Right renal cortex interstitium (tissue), 3 donors: ENCODE data around the gene CADM1. TPM values are rescaled to one million over a fixed set of nuclear protein-coding genes. Genes with fewer than 3 reads are reported as not detected.

Experiments
- DNase-seq, 3 donors: peaks; one replicate each; pipeline ENCODE4 v3.0.0-alpha.2; 2013; ENCODE audit warnings: low read depth in 3 of 3, low spot score in 2 of 3
- polyA plus RNA-seq, 3 donors: library from polyadenylated mRNA; unstranded; fragments of 120-200 nt; gene quantifications; one replicate each; pipeline ENCODE4 v1.2.1, GENCODE V29; 2013; ENCODE audit not compliant: insufficient read length in 3 of 3

Gene CADM1
- polyA plus RNA-seq, 3 donors = 128 to 154 (median 144) TPM

GRCh38 chr11:115518983-115519628 lies 14.9 kb upstream of the CADM1 start:
- no peak for DNase-seq

- DNase-seq = no peak
Observed at GRCh38 chr11:115515647-115516395, 11.6 kb upstream of the CADM1 start.

DNA sequence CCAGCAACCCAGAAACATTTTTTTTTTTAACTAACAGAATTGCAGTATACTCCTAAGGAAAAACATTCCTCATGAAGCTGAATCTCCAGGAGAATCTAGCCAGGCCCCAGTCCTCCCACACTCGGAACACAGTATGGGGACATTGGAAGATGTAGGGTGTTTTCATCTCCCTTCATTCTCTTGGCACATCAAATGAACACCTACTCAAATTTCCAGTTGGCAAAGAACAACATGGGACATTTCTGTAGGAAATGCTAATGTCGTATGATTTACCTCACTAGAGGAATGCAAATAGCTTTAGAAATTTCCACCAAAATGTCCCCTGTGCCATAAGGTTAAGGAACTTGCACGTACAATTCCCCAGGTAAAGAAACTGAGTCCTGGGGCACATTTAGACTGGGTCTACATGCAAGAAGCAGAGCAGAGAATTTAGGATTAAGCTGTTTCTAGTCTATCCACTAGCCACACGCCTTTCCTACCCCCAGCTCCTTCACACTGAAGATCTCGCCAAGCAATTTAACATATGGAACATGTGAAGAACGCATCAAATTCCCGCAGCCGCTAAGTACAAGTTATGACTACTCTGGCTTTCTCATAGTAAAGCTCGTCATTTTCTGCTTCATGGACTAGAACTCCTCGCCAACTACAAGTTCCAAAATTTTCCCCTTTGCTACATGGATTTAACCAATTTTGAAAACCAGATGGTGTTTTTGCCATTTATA lies 2.9 kb upstream of the CADM1 start:
- no peak for DNase-seq

GRCh38 chr11:115505175-115505574 lies 960 bp upstream of the CADM1 start:
- DNase-seq = no peak

DNA sequence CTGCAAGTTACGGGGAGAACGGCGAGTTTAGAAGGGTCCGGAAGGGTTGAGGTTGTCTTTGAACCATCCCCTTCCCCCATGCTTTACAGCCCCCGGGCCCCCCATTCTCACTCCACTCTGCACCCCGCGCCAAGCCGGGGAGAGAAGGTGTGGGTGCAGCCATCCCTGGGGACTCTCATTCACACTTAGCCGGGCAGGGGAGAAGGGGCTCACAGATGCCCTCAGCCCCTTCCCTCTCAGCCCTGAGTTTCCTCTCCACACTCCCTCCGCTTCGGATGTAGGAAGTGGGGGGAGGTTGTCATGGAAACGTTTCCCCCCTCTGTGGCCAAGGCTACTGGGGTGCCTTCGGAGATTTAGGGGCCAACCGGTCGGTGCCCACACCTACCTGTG lies 334 bp downstream of the CADM1 start:
- no peak for DNase-seq

- peak in 1 of 3 donors; percentile 56 for DNase-seq
Observed at GRCh38 chr11:115503083-115503885, 931 bp downstream of the CADM1 start.

GRCh38 chr11:115502636-115503082 lies 1.6 kb downstream of the CADM1 start:
- DNase-seq = no peak

GRCh38 chr11:115501893-115502589 lies 2.2 kb downstream of the CADM1 start:
- DNase-seq = peak in 1 of 3 donors; percentile 43

- DNase-seq = no peak
Observed at GRCh38 chr11:115501502-115501892, 2.7 kb downstream of the CADM1 start.

GRCh38 chr11:115500547-115501501 lies 3.4 kb downstream of the CADM1 start:
- DNase-seq = no peak

GRCh38 chr11:115499891-115500290 lies 4.3 kb downstream of the CADM1 start:
- no peak for DNase-seq

- DNase-seq = no peak
Observed at GRCh38 chr11:115499241-115499799, 4.9 kb downstream of the CADM1 start.

DNA sequence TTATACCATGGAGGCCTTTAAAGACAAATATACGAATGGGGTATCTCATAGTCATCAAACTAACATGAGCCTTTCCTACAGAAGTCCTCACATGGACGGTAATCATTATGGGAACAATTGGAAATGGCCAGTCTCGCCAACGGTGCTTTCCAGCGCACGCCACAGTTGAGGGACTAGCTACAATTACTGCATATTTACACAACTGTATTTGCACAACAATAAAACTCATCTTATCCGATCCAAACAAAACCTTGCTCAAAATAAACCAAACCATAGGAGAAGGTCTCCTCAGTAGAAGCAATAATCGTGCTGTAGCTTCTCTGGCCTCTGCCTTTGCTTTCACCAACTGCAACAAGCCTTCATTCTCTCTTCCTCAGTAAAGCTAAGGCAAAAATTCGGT lies 5.9 kb downstream of the CADM1 start:
- DNase-seq = no peak

DNA sequence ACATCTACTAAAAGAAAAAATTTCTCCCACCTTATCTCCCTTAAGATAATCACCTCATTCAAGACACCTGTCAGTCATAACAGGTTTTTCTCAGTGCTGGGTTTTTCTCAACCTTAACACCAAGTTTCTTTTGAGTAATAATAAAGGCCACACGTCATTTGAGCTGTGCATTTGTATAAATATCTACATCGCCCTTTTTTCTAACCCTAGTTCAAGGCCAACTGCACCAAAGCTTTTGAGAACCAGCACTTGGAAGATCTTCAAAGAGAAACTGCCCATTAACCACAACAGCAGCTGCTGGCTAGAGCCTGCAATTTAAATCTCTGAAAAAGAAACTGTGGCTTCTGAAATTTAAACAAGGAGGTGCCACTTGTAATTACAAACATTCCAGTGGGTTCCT lies 6.9 kb downstream of the CADM1 start:
- no peak for DNase-seq

GRCh38 chr11:115496892-115497291 lies 7.3 kb downstream of the CADM1 start:
- DNase-seq = no peak

- DNase-seq = no peak
Observed at GRCh38 chr11:115493905-115494304, 10.3 kb downstream of the CADM1 start.

GRCh38 chr11:115493488-115493887 lies 10.7 kb downstream of the CADM1 start:
- DNase-seq = no peak

DNA sequence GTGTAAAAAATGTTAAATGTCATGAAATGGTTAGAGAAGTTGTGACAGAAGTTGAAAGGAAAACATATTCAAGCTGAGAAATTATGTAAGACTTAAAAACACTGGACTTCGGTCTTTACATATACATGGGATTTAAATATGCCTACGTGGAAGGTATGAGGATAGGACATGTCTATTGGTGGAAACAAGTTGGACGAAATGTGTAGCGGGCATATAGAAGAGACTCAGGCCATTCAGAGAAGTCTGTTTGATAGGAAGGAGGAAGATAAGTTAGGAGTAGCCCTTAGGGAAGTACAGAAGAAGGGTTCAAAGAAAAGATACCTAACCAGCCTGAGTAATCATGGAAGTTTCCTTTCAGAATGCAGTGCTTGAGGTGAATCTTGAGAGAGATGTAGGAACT lies 14.7 kb downstream of the CADM1 start:
- DNase-seq = no peak

DNA sequence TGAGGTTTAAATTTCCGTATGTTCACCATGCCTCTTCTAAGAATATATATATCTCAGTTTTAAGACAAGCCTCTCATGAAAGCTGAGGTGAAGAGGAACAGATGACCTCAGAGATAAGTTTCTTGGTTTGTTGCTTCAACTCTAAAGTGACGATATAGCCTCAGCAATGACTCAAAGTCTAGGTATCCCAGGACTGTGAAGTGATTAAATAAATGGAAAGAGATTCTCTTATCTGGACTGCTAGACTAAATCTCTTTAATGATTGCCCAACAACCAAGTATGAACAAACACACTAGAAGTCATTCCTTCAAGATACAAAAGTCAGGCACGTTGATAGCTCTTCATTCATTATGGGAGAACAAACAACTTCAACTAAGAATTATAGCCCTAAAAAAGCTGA lies 15.3 kb downstream of the CADM1 start:
- DNase-seq = no peak
